ENCODE measurements around the gene SESN3.

- no peak for TF ChIP-seq POLR2AphosphoS5 (IDR thresholded peaks at IDR 0.05; ENCODE audit: borderline replicate concordance, low read depth, low read length)
- TF ChIP-seq EZH2 (IDR thresholded peaks at IDR 0.05) = no peak
Measured at GRCh38 chr11:95156133-95156721, 74.8 kb downstream of the SESN3 start.
